ENCODE measurements around the gene MED23.

MED23 gene

DNA sequence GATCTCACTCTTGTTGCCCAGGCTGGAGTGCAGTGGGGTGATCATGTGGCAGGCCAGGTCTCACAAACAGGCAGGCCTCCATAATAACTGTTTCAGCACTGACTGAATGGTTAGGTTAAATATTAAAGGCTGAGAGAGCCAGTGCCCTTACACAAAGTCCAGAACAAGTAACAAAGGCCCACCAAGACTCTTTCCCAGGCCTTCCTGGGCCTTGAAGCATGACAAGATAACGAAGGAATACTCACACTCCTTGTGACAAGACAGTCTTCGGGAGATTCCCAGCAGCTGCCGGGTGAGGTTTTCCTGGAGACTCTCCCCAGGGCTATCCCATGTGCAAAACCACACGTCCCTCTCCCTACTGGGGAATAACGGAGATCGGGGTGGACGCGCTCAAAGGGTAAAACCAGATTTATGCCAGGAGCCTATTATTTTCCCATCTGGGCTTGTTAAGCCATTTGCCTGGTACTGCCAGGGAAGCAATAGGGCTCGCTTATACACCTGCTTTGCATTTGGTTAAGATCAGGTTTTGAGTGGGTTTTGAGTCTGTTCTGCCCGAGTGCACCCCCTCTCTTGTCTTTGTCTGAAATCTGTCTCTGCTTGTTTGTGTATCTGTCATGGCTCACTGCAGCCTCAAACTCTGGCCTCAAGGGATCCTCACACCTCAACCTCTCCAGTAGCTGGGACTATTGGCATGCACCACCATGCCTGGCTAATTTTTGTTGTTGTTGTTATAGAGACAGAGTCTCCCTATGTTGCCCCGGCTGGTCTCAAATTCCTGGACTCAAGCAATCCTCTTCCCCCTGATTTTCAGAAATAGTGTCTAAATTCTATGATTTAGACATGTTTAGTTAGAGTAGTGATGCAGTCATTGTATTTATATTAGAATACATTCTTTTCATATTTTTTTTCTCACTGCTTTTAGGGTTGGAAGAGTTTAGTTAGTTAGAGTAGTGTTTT, 7.6 kb upstream of the MED23 start:
- ATAC-seq: no peak
- TF ChIP-seq ARNTL (CRISPR knock-in tag; IDR thresholded peaks at IDR 0.05; ENCODE audit: borderline replicate concordance, low read depth) (no peak), ZNF8 (CRISPR knock-in tag; IDR thresholded peaks at IDR 0.05) (no peak), CSDC2 (CRISPR knock-in tag; IDR thresholded peaks at IDR 0.05) (no peak), ZNF70 (CRISPR knock-in tag; IDR thresholded peaks at IDR 0.05) (no peak), BACH2 (CRISPR knock-in tag; IDR thresholded peaks at IDR 0.05; ENCODE audit: borderline replicate concordance) (no peak), OSR1 (CRISPR knock-in tag; IDR thresholded peaks at IDR 0.05) (no peak), GLIS3 (CRISPR knock-in tag; IDR thresholded peaks at IDR 0.05) (no peak), ISL1 (CRISPR knock-in tag; IDR thresholded peaks at IDR 0.05) (no peak), ZFP30 (CRISPR knock-in tag; IDR thresholded peaks at IDR 0.05) (no peak), ZFP3 (CRISPR knock-in tag; IDR thresholded peaks at IDR 0.05) (no peak), ZC3H10 (CRISPR knock-in tag; IDR thresholded peaks at IDR 0.05) (no peak), SNAI2 (CRISPR knock-in tag; IDR thresholded peaks at IDR 0.05) (no peak), RARB (CRISPR knock-in tag; IDR thresholded peaks at IDR 0.05) (no peak)
- TF ChIP-seq, protein P1, sequence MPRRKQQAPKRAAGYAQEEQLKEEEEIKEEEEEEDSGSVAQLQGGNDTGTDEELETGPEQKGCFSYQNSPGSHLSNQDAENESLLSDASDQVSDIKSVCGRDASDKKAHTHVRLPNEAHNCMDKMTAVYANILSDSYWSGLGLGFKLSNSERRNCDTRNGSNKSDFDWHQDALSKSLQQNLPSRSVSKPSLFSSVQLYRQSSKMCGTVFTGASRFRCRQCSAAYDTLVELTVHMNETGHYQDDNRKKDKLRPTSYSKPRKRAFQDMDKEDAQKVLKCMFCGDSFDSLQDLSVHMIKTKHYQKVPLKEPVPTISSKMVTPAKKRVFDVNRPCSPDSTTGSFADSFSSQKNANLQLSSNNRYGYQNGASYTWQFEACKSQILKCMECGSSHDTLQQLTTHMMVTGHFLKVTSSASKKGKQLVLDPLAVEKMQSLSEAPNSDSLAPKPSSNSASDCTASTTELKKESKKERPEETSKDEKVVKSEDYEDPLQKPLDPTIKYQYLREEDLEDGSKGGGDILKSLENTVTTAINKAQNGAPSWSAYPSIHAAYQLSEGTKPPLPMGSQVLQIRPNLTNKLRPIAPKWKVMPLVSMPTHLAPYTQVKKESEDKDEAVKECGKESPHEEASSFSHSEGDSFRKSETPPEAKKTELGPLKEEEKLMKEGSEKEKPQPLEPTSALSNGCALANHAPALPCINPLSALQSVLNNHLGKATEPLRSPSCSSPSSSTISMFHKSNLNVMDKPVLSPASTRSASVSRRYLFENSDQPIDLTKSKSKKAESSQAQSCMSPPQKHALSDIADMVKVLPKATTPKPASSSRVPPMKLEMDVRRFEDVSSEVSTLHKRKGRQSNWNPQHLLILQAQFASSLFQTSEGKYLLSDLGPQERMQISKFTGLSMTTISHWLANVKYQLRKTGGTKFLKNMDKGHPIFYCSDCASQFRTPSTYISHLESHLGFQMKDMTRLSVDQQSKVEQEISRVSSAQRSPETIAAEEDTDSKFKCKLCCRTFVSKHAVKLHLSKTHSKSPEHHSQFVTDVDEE (CRISPR knock-in tag; IDR thresholded peaks at IDR 0.05): no peak
- TF ChIP-seq, protein P2, sequence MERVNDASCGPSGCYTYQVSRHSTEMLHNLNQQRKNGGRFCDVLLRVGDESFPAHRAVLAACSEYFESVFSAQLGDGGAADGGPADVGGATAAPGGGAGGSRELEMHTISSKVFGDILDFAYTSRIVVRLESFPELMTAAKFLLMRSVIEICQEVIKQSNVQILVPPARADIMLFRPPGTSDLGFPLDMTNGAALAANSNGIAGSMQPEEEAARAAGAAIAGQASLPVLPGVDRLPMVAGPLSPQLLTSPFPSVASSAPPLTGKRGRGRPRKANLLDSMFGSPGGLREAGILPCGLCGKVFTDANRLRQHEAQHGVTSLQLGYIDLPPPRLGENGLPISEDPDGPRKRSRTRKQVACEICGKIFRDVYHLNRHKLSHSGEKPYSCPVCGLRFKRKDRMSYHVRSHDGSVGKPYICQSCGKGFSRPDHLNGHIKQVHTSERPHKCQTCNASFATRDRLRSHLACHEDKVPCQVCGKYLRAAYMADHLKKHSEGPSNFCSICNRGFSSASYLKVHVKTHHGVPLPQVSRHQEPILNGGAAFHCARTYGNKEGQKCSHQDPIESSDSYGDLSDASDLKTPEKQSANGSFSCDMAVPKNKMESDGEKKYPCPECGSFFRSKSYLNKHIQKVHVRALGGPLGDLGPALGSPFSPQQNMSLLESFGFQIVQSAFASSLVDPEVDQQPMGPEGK (CRISPR knock-in tag; IDR thresholded peaks at IDR 0.05; ENCODE audit: borderline replicate concordance): no peak
- TF ChIP-seq, protein P3, sequence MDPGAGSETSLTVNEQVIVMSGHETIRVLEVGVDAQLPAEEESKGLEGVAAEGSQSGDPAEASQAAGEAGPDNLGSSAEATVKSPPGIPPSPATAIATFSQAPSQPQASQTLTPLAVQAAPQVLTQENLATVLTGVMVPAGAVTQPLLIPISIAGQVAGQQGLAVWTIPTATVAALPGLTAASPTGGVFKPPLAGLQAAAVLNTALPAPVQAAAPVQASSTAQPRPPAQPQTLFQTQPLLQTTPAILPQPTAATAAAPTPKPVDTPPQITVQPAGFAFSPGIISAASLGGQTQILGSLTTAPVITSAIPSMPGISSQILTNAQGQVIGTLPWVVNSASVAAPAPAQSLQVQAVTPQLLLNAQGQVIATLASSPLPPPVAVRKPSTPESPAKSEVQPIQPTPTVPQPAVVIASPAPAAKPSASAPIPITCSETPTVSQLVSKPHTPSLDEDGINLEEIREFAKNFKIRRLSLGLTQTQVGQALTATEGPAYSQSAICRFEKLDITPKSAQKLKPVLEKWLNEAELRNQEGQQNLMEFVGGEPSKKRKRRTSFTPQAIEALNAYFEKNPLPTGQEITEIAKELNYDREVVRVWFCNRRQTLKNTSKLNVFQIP (CRISPR knock-in tag; IDR thresholded peaks at IDR 0.05; ENCODE audit: borderline replicate concordance, low read depth): no peak

DNA sequence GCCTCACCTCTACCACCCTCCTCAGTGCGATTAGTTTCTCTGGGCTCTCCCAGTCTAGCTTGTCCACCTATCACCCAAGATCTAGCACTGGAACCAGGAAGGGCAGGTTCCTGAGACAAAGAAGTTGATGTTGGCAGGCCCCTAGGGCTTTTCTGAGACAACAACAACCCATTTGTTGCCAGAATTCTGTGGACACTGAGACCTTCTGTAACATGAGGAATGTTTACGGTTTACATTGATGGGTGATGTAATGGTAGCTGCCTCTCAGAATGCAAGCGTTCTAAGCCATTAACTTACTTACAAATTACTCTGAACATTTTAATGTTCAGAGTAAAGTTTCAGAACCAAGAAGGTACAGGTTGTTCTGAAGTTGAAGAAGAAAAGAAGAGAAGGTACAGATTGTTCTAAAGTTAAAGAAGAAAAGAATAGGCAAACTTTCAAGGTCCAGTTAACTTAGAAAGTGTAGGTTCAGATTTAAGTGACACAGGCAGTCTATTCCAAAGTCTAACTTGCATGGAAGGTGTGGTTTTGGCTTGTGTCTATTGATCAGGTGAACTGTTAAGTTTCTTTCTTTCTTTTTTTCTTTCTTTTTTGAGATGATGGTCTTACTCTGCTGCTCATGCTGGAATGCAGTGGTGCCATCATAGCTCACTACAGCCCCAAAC, 3.7 kb upstream of the MED23 start:
- no peak for ATAC-seq
- no peak for TF ChIP-seq ISL1 (CRISPR knock-in tag; IDR thresholded peaks at IDR 0.05)
- TF ChIP-seq ZFP30 (CRISPR knock-in tag; IDR thresholded peaks at IDR 0.05): no peak
- no peak for TF ChIP-seq ZNF565 (CRISPR knock-in tag; conservative IDR thresholded peaks at IDR 0.05; ENCODE audit: low read depth)
- no peak for TF ChIP-seq ARNTL (CRISPR knock-in tag; IDR thresholded peaks at IDR 0.05; ENCODE audit: borderline replicate concordance, low read depth)
- no peak for TF ChIP-seq ESRRG (CRISPR knock-in tag; IDR thresholded peaks at IDR 0.05)
- TF ChIP-seq, protein P4, sequence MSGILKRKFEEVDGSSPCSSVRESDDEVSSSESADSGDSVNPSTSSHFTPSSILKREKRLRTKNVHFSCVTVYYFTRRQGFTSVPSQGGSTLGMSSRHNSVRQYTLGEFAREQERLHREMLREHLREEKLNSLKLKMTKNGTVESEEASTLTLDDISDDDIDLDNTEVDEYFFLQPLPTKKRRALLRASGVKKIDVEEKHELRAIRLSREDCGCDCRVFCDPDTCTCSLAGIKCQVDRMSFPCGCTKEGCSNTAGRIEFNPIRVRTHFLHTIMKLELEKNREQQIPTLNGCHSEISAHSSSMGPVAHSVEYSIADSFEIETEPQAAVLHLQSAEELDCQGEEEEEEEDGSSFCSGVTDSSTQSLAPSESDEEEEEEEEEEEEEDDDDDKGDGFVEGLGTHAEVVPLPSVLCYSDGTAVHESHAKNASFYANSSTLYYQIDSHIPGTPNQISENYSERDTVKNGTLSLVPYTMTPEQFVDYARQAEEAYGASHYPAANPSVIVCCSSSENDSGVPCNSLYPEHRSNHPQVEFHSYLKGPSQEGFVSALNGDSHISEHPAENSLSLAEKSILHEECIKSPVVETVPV (CRISPR knock-in tag; IDR thresholded peaks at IDR 0.05): no peak
- TF ChIP-seq TCF4 (CRISPR knock-in tag; IDR thresholded peaks at IDR 0.05; ENCODE audit: borderline replicate concordance): no peak
- TF ChIP-seq, protein P3 (CRISPR knock-in tag; IDR thresholded peaks at IDR 0.05; ENCODE audit: borderline replicate concordance, low read depth): no peak
- TF ChIP-seq, protein P2 (CRISPR knock-in tag; IDR thresholded peaks at IDR 0.05; ENCODE audit: borderline replicate concordance): no peak
- no peak for TF ChIP-seq CSDC2 (CRISPR knock-in tag; IDR thresholded peaks at IDR 0.05)
- no peak for TF ChIP-seq OSR1 (CRISPR knock-in tag; IDR thresholded peaks at IDR 0.05)
- TF ChIP-seq ZNF70 (CRISPR knock-in tag; IDR thresholded peaks at IDR 0.05): no peak
- no peak for TF ChIP-seq GLIS3 (CRISPR knock-in tag; IDR thresholded peaks at IDR 0.05)
- TF ChIP-seq, protein P5, sequence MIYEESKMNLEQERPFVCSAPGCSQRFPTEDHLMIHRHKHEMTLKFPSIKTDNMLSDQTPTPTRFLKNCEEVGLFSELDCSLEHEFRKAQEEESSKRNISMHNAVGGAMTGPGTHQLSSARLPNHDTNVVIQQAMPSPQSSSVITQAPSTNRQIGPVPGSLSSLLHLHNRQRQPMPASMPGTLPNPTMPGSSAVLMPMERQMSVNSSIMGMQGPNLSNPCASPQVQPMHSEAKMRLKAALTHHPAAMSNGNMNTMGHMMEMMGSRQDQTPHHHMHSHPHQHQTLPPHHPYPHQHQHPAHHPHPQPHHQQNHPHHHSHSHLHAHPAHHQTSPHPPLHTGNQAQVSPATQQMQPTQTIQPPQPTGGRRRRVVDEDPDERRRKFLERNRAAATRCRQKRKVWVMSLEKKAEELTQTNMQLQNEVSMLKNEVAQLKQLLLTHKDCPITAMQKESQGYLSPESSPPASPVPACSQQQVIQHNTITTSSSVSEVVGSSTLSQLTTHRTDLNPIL (CRISPR knock-in tag; IDR thresholded peaks at IDR 0.05; ENCODE audit: low read depth): no peak
- TF ChIP-seq BACH2 (CRISPR knock-in tag; IDR thresholded peaks at IDR 0.05; ENCODE audit: borderline replicate concordance): no peak
- TF ChIP-seq ZNF8 (CRISPR knock-in tag; IDR thresholded peaks at IDR 0.05): no peak
